Measurements from ENCODE around the gene ACRBP. TPM values are rescaled to one million over a fixed set of nuclear protein-coding genes. Genes with fewer than 3 reads are reported as not detected.

The ACRBP gene
- total RNA-seq, 1 experiment from 2014 or later, result 1.9 TPM

DNA sequence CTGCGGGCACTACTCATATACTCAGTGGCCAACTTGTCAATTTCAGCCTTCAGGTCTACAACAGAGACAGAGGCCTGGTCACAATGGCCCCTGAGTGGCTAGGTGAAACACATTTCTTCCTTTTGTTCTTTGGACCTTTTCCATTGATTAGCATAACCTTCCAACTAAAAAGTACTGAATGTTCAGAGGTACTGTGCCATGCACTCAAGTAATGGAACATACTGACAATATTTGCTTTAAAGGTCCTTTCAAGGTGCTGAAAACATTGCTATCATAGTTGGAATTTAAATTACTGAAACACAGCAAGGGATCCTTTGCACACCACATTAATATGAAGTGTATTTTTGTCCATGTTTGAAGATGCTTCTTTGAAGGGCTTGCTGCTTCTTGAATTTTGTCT, 6.1 kb upstream of the ACRBP start:
- no peak for DNase-seq (ENCODE audit: low read depth)
- in situ Hi-C loops (cut with HindIII; ENCODE audit: low pct_unique_long_range_greater_than_20kb, low sequenced_read_pairs), result no loop called here

DNA sequence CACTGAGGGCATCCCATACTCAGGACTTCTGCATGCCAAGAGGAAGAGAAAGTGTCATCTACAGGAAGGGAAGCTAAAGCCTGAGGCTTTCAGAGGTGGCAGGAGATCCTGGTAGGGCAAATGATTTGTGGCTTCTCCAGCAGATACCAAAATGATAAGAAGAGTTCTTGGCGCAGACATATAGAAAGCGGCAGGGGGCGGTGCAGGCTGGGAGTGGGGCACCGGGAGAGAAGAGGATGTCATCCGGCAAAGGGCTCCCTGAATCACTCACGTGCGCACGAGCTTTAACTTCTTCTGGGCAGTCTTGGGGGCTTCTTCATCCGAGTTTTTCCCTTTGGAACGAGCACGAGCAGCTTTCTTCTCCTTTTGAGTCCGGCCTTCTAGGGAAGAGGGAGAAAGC, 5.2 kb upstream of the ACRBP start:
- in situ Hi-C loops (cut with HindIII; ENCODE audit: low pct_unique_long_range_greater_than_20kb, low sequenced_read_pairs), result no loop called here
- no peak for DNase-seq (ENCODE audit: low read depth)

DNA sequence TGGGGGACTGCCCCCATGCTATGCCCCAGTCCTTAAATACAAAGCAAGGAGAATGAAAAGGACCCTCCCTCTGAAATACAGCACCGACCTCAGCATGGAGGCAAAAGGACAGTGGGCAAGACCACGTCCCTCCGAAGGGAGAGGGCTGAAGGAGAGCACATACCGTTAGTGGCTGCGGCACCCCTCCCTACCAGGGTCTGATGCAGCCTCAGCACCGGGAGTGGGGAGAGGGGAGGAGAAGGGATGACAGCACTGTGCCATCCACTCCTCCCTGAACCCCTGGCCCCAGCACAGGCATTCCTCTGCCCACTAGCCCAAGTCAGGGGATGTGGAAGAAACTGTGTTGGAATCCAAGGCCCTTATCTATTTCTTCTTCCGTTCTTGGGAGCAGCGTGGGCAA, 3.6 kb upstream of the ACRBP start:
- in situ Hi-C loops (cut with HindIII; ENCODE audit: low pct_unique_long_range_greater_than_20kb, low sequenced_read_pairs), result no loop called here

DNA sequence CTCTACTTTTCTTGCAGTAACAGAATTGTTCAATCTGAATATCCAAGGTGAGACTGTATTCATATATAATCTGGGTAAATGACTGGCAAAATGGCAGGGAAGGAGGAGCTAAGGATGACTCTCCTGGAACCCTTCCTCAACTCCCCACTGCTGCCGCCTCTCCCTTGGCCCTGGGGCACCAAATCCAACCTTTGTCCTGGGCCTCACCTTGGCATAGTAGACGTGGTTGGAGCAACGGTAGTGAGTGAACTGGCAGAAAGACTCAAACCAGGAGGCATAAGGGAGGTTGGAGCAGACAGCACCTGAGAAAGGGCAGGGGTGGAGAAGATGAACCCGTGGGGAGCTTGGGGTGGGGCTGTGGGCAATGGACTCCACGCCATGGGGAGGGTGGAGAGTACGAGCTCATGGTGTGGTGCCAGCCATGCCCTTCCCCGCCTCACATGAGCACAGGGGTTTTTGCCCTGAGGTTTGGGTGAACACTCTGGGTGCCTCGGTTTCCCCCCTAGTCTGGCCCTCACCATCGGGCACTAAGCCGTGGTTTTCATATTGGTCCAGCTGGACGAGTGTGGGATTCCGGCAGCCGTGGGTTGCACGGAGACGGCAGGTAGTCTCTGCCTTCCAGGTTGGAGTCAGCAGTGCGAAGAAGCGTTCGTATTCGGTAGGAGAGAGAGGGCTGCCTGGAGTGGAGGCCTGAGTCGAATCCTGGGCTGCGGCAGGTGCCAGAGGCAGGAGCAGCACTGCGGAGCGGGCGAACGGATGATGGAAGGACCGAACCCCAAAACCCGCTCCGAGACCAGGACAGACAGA, 753 bp downstream of the ACRBP start:
- DNase-seq (ENCODE audit: low read depth), result no peak
- in situ Hi-C loops (cut with HindIII; ENCODE audit: low pct_unique_long_range_greater_than_20kb, low sequenced_read_pairs), result no loop called here

More for the DNA sequence above, 3.6 kb upstream of the ACRBP start:
- no peak for DNase-seq (ENCODE audit: low read depth)

DNA sequence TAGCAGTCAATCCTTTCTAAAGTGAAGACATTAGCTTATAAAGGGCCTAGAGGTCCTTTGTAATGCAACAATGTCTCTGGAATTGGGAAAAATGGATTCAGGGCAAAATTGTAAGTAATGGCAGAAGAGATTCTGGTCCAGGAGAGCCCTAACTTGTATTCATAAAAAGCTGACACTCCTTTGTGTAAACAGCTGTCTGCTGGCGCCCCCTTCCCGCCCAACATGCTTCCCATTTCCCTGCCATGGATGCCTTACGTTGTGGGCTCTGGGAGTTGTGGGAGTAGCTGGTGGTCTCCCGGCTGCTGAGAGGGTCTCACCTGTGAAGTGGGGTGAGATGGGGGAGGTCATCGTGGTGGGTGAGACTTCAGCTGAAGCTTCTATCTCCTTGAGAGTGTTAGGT, 2.3 kb downstream of the ACRBP start:
- DNase-seq (ENCODE audit: low read depth), result no peak
- in situ Hi-C loops (cut with HindIII; ENCODE audit: low pct_unique_long_range_greater_than_20kb, low sequenced_read_pairs), result no loop called here

DNA sequence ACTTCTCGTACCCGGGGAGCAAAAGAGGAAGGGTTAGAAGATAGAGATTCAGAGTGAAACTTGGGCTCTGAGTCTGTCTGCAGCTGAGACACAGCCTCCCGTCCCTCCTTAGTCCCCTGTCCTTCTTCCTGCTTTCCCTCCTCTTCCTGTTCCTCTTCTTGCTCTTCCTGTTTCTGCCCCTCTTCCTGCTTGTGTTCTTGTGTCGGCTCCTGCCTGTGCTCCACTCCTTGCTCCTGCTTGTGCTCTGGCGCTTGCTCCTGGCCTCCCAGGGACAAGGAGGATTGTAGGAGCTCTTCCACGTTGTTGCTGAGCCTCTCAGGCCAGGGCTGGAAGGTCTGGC, 3.0 kb downstream of the ACRBP start:
- in situ Hi-C loops (cut with HindIII; ENCODE audit: low pct_unique_long_range_greater_than_20kb, low sequenced_read_pairs), result no loop called here

DNA sequence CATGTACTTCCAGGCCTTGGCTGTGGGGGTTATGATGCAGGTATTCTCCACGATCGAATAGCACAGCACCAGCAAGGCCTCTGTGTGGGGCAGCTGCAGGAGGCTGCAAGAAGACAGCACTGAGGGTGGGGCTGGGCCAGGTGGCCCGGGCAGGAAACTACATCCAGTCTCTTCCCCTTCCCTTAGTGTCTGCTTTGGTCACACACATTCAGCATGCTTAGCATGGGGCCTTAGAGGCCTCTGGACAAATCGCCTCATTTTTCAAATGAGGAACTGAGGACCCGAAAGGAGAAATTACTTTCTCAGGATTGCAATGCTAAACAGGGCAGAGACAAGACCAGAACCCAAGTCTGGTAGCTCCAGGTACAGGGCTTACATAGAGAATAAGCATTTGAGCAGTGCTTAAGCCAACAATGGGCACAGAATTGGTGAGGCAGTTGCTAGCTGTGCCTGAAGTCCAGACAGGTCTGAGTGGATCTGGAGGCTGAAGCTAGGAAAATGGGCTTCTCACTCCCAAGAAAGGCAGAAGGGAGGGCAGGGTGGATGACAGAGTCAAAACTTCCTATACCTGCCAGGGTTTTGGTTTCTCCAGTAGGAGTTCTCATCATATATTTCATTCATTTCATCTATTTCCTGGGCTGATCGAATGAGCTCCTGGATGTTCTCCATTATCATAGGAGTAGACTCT, 3.5 kb downstream of the ACRBP start:
- DNase-seq (ENCODE audit: low read depth), result no peak
- in situ Hi-C loops (cut with HindIII; ENCODE audit: low pct_unique_long_range_greater_than_20kb, low sequenced_read_pairs), result no loop called here

More for the DNA sequence above, 3.0 kb downstream of the ACRBP start:
- no peak for DNase-seq (ENCODE audit: low read depth)

DNA sequence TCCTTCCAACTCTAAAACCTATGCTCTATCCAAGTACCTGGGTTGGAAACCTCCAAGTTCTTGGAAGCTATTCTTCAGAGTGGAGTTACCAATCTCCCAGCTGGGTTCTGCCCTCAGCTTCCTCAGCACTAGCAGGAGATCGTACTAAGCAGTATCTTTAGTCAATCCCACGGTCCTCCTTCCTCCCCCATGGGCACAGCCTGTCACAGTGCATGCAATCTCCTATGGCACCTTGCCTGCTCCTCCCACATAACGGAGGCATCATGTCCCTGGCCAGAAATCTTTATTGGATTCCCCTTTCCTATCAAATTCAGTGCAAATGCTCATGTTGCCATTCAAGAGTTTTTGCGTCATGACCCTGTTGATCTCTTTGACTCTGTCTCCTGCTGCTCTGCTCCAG, 6.1 kb downstream of the ACRBP start:
- in situ Hi-C loops (cut with HindIII; ENCODE audit: low pct_unique_long_range_greater_than_20kb, low sequenced_read_pairs), result no loop called here
- DNase-seq (ENCODE audit: low read depth), result no peak

DNA sequence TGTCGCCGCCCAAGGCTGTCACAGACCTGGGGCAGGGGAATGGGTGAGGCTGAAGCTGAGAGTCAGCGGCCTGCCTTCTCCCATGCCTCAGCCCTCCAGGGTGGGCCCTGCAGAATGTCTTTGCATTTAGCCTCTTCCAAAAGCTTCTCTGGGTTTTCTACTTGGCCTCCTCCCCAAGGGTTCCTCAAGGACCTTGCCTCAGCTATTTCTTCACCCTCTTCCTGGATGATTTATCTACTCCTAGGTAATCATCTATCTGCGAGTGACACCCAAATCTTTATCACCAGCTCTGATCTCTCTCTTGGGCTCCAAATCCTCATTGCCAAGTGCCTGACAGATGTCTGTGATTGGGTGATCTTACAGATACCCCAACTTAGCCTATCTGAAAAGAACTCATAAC, 6.7 kb downstream of the ACRBP start:
- in situ Hi-C loops (cut with HindIII; ENCODE audit: low pct_unique_long_range_greater_than_20kb, low sequenced_read_pairs), result no loop called here
- DNase-seq (ENCODE audit: low read depth), result no peak

DNA sequence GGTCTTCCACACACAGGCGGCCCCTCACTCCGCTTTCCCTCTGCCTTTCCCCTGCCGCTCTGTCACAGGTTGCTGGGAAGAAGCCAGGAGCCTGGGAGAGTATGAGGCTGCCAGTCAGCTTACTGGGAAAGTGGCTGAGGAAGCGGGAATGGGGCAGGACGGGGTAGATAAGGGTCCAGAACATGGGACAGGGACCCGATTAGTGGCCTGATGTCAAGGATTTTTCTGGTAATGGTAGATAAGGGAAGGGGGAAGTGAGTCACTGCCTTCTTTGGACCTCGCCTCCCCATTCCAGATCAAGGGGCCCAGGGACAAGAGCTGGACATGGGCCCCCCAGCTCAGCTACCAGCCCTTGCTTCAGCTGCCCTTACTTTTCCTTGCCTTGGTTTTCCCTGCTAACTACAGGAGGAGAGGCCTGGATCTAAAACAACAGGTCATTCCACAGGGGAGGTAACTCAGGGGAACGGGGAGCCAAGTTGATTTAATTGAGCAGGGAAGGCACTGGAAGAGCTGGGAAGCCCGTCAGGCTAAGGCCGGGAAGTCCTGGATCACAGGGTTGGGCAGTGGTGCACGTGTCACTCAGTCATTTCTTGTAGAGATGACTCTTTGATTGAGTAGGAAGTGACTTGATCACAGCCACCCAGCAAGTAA, 8.0 kb downstream of the ACRBP start:
- no peak for DNase-seq (ENCODE audit: low read depth)
- in situ Hi-C loops (cut with HindIII; ENCODE audit: low pct_unique_long_range_greater_than_20kb, low sequenced_read_pairs), result no loop called here

DNA sequence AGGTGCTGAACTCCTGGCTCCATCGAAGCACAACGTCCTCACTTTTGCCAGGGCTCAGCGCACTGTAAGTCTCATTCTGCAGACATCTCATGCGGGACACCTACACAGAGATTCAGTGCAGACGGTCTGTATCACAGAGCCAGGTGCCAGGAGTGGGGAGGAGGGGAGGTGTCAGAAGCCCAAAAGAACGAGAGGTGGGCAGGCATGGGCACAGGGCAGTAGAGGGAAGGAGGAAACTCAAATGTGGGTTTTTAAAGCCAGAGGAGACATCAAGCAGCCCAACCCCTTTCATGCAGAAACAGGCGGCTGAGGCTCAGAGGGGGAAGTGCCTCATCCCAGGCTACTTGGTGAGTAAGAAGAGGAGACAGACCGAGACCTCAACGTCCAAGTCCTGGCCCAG, 8.9 kb downstream of the ACRBP start:
- in situ Hi-C loops (cut with HindIII; ENCODE audit: low pct_unique_long_range_greater_than_20kb, low sequenced_read_pairs), result no loop called here
- no peak for DNase-seq (ENCODE audit: low read depth)

DNA sequence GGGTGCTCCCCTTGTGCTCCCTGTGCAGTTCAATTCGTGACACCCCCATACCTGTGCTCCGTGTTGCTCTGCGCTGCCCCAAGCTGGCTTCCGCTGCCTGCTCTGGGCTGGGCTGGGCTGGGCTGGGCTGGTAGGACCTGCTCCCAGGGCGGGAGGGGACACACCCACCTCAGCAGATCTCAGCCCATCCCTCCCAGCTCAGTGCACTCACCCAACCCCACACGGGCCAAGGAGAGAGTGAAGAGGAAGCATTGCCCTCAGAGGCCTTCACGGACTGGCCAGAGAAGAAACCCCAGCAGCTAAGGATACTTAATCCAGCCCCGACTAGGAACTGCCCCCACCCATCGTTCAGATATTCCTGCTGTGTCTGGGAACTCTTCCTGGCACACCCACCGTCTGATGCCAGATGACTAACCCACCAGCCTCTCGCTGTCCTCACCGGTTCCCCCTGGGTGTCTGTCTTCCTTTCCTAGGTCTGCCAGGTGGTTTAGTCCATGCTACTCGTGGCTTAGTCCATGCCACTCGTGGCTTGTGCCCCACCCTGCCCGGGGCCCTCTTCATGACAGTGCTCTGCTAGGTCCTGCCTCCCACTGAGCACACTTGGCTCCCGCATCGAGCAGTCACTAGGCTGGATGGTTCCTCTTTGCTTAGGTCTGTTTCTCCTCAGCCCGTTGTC, 11.2 kb downstream of the ACRBP start, which contains the start of gene LPAR5:
Gene LPAR5, minus strand, starts transcription at position 104 of the 676 bp plus-strand sequence. CDS start 14,711 bp downstream, outside the sequence.
- no peak for DNase-seq (ENCODE audit: low read depth)
- in situ Hi-C loops (cut with HindIII; ENCODE audit: low pct_unique_long_range_greater_than_20kb, low sequenced_read_pairs), result no loop called here

DNA sequence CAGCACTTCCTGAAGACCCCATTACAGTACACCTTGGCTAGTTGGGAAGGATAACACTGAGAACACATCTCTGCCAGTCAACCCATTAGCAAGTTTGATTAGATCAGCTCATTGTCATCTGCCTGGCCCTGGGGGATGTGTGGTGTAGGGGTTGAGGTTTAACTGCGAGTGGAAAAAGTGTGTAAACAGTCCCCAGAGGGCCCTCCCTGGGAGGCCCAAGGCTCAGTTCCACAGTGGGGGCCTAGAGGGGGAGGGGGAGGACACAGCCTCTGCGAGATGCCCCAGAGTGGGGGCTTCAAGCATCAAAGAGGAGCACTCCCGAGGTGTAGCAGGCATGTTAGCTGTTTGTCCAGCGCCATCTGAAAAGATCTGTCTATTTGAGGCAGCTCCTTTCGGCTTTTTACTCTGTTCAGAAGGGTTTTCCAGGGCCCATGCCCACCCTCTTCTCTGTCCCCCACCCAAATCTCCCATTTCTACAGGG, 11.8 kb downstream of the ACRBP start:
- DNase-seq (ENCODE audit: low read depth), result no peak
- in situ Hi-C loops (cut with HindIII; ENCODE audit: low pct_unique_long_range_greater_than_20kb, low sequenced_read_pairs), result no loop called here

DNA sequence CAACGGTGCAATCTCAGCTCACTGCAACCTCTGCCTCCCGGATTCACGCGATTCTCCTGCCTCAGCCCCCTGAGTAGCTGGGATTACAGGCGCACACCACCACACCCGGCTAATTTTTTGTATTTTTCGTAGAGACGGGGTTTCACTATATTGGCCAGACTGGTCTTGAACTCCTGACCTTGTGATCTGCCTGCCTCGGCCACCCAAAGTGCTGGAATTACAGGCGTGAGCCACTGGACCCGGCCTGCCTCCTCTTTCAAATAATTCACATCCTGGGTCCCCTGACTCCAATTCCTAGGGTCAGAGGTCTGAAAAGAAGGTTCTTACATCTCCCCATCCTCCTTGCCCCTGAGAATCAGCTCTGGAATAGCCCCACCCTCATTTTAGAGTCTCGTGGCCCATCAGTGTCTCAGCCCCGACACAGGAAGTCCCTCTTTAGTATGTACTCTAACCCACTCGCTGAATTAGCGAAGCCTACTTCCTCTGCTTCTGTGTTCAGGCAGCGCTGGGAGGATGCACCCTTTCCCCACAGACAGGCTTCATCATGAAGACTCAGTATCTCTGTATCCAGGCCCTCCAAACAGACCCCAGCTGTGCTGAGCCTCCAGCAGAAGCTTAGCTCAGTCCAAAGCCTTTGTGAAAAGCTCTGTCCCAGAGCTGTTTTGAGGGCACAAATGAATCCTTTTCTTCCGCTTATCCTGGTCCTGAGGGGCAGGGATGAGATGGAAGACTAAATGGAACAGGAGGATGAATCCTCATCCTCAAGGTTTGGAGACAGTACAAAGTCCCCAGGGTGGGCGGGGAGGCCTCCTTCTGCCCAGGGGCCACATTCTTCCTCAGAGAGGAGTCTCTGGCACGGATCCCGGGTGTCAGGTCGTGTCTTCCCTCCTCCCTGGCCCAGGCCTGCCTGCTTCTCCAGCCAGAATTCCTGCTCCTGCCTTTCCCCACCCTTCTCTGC, 14.9 kb downstream of the ACRBP start:
- in situ Hi-C loops (cut with HindIII; ENCODE audit: low pct_unique_long_range_greater_than_20kb, low sequenced_read_pairs), result no loop called here
- no peak for DNase-seq (ENCODE audit: low read depth)

DNA sequence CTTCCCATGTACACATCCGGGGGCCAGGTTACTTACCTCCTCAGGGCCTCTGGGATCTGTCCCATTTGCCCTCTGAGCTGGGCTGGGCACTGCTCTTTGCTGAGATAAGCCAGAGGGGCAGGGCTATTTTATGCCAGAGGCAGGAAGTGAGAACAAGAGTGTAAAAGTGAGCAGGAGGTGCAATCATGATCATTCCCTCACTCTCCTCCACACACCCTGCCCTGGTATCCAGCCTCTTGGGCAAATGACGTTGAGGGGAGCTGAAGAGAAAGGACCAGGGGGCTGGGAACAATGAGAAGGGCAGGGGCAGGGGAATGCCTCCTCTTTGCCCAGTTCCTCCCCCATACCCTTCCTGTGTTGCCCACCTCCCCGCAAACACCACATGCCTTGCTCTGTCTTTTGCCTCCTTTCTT, 15.7 kb downstream of the ACRBP start:
- in situ Hi-C loops (cut with HindIII; ENCODE audit: low pct_unique_long_range_greater_than_20kb, low sequenced_read_pairs), result no loop called here
- DNase-seq (ENCODE audit: low read depth), result no peak

DNA sequence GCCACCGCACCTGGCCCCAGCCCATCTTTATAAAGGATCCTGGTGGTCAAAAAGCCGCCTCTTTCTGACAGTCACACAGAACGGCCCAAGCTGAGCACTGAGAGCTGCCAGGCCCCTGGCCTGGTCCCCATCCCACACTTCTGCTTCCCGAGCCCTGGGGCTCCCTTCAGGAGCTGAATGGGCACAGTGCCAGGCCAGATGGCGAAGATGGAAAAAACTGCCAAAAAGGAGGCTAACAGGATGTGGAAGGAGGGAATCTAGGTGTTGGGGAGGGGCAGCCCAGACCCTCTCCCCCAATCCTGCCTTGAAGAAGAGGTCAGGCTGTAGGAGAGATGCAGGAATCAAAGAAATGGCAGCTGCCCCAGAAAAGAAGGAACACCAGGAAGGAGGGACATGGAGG, 16.5 kb downstream of the ACRBP start:
- no peak for DNase-seq (ENCODE audit: low read depth)
- in situ Hi-C loops (cut with HindIII; ENCODE audit: low pct_unique_long_range_greater_than_20kb, low sequenced_read_pairs), result no loop called here

DNA sequence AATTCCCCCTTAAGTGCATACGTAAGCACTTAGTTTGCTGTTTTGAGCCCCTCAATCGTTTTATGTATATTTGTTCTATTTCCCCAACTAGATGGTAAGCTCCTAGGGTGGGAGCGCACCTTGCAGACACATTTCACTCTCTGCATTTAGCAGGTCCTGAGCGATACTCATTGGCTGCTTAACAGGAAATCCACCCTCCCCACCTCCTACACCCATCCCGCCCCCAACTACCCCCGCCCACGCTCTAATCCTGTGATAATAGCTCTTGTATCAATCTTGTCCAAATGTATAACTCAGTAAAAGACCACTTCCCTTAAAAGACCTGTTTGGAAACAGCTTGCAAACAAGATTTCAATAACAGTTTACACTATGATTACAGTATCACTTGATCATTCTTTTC, 19.6 kb downstream of the ACRBP start:
- in situ Hi-C loops (cut with HindIII; ENCODE audit: low pct_unique_long_range_greater_than_20kb, low sequenced_read_pairs), result no loop called here
- DNase-seq (ENCODE audit: low read depth), result no peak
